Stomach (tissue), 4 donors: ENCODE measurements around the gene PSME3IP1.
"Not testable (repeated sequence)": the region's sequence is repeated elsewhere in the genome, so short reads cannot be mapped to it uniquely, and the experiment has no call there.

Experiments
- EP300 ChIP-seq: sonication (generic); formaldehyde crosslinking; IDR thresholded peaks from one replicate; pipeline ENCODE4 v1.6.1; 2017; ENCODE audit warnings: antibody characterized with exemption
- POLR2A ChIP-seq, 4 donors: fragments of 450-650 bp; IDR thresholded peaks; one replicate each; pipeline ENCODE4 v1.6.1; 2016; ENCODE audit warnings: antibody characterized with exemption in 4 of 4, control low read depth in 2 of 4, mild to moderate bottlenecking in 1 of 4, moderate library complexity in 1 of 4
- TF ChIP-seq, protein P1 (sequence below), 7 experiments: fragments of 450-650 bp in 4 of 7; fragments of 200-600 bp in 3 of 7; sonication (generic) in 3 of 7; IDR thresholded peaks; one replicate each; pipeline ENCODE4 v1.5.1; 2016 to 2019; ENCODE audit warnings: antibody characterized with exemption in 7 of 7, control low read depth in 2 of 7, mild to moderate bottlenecking in 1 of 7

DNA sequence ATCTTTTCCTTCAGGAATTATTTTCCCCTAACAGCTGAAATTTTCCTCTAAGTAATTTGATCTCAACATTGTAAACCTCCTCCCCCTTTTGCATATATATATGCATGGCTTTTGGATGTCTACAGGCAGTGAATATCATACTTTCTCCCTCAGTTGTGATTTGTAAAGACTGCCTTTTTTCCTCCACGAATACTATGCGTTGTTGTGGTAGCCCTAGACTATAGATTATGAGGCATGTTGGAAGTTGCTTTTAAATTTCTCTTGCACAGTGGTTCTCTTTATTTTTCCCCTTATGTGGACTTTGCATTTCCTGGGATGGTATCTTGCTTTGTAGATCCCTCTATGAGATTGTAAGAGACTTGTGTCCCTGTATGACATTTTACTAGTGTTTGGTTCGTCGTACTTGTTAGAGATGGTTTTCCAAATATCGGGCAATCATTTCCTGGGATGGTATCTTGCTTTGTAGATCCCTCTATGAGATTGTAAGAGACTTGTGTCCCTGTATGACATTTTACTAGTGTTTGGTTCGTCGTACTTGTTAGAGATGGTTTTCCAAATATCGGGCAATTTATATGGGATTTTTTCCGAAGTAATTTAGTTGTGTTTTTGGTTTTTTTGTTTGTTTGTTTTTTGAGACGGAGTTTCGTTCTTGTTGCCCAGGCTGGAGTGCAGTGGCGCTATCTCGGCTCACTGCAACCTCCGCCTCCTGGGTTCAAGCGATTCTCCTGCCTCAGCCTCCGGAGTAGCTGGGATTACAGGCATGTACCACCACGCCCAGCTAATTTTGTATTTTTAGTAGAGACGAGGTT is 2.3 kb upstream of the PSME3IP1 start:
- TF ChIP-seq, protein P1, sequence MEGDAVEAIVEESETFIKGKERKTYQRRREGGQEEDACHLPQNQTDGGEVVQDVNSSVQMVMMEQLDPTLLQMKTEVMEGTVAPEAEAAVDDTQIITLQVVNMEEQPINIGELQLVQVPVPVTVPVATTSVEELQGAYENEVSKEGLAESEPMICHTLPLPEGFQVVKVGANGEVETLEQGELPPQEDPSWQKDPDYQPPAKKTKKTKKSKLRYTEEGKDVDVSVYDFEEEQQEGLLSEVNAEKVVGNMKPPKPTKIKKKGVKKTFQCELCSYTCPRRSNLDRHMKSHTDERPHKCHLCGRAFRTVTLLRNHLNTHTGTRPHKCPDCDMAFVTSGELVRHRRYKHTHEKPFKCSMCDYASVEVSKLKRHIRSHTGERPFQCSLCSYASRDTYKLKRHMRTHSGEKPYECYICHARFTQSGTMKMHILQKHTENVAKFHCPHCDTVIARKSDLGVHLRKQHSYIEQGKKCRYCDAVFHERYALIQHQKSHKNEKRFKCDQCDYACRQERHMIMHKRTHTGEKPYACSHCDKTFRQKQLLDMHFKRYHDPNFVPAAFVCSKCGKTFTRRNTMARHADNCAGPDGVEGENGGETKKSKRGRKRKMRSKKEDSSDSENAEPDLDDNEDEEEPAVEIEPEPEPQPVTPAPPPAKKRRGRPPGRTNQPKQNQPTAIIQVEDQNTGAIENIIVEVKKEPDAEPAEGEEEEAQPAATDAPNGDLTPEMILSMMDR (IDR thresholded peaks at IDR 0.05): not testable (repeated sequence)
- not testable (repeated sequence) for TF ChIP-seq POLR2A (IDR thresholded peaks at IDR 0.05); EP300
